ENCODE results near the gene DEFB129.
A peak's percentile ranks its signal among the peaks of the same experiment; 100 is the strongest.

DEFB129 gene

DNA sequence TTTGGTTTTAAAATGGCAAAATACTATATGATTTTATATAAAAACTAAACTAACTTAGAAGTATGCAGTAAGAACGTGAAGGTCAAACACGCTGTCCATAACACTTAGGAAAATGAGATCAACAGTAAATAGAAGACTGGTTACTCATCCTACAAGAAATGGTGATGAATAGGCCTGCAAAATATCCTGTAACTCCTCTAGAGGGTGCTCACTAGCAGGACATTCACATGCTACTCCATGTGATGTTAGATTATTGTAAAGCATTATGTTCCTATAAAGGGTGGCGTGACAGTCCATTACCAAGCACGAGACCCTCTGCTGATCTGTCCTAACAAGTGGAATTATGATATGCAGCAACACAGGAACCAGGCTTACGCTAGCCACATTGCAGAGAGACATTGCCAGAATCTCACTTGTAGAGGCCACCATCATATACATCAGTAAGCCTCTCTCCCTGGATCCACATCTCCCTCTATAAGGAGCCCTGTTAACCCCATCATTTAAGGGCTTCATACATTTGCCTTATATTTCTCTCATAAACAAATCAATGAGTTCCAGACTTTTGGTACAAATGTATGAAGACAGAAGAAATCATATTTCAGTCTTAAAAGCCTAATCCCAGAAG lies 18.0 kb upstream of the DEFB129 start:
- Histone ChIP-seq H4K20me1 (ENCODE audit: insufficient read depth, low read length) (no peaks in the 10 kb centered on the region), H3K9me2 (replicated peaks; ENCODE audit: insufficient read depth, low read length) (no peaks in the 10 kb centered on the region), H3K27ac (ENCODE audit: low read length) (no peak overlapping the region), H3K36me3 (replicated peaks; ENCODE audit: insufficient read depth, low read length) (no peaks in the 10 kb centered on the region), H3K9ac (ENCODE audit: low read length) (no peak overlapping the region), H3K27me3 (replicated peaks; ENCODE audit: insufficient read depth, low read length) (no peaks in the 10 kb centered on the region), H3K4me3 (ENCODE audit: low read length) (no peak overlapping the region), H3K4me1 (ENCODE audit: low read length) (no peaks in the 10 kb centered on the region), H3K79me2 (ENCODE audit: low read length) (no peaks in the 10 kb centered on the region), H2AFZ (ENCODE audit: low read length) (no peak overlapping the region), H3K9me3 (replicated peaks; ENCODE audit: insufficient read depth, low read length) (no peaks in the 10 kb centered on the region), H3F3A (ENCODE audit: insufficient read depth, low read length) (no peaks in the 10 kb centered on the region), H3K4me2 (ENCODE audit: low read depth, low read length) (no peak overlapping the region)
- DNase-seq: peak; percentile 55
- TF ChIP-seq EZH2phosphoT487 (IDR thresholded peaks at IDR 0.05; ENCODE audit: low read length) (no peak), CTCF (IDR thresholded peaks at IDR 0.05; ENCODE audit: low read length) (peak; percentile 64)

- H3K4me1 ChIP-seq (ENCODE audit: low read length): no peaks in the 10 kb centered on the region
- no peak for TF ChIP-seq EZH2 (optimal IDR thresholded peaks at IDR 0.05; ENCODE audit: low read depth, low read length)
- no peak for TF ChIP-seq EZH2phosphoT487 (IDR thresholded peaks at IDR 0.05; ENCODE audit: low read length)
- H3K27ac ChIP-seq (ENCODE audit: low read length): no peak overlapping the region
- H3K4me2 ChIP-seq (ENCODE audit: low read depth, low read length): no peak overlapping the region
- no peaks in the 10 kb centered on the region for H3K9me3 ChIP-seq (replicated peaks; ENCODE audit: insufficient read depth, low read length)
- no peaks in the 10 kb centered on the region for H3K36me3 ChIP-seq (replicated peaks; ENCODE audit: insufficient read depth, low read length)
- no peaks in the 10 kb centered on the region for H3K27me3 ChIP-seq (replicated peaks; ENCODE audit: insufficient read depth, low read length)
- H4K20me1 ChIP-seq (ENCODE audit: insufficient read depth, low read length): no peaks in the 10 kb centered on the region
- DNase-seq: no peak
- no peak overlapping the region for H3K9ac ChIP-seq (ENCODE audit: low read length)
- no peaks in the 10 kb centered on the region for H3K79me2 ChIP-seq (ENCODE audit: low read length)
- no peaks in the 10 kb centered on the region for H3K9me2 ChIP-seq (replicated peaks; ENCODE audit: insufficient read depth, low read length)
- no peaks in the 10 kb centered on the region for H3F3A ChIP-seq (ENCODE audit: insufficient read depth, low read length)
- H3K4me3 ChIP-seq (ENCODE audit: low read length): no peak overlapping the region
- no peak overlapping the region for H2AFZ ChIP-seq (ENCODE audit: low read length)
Observed at GRCh38 chr20:210809-211502, 16.1 kb upstream of the DEFB129 start.

GRCh38 chr20:214383-214782 lies 12.7 kb upstream of the DEFB129 start:
- Histone ChIP-seq H3K4me2 (ENCODE audit: low read depth, low read length) (no peak overlapping the region), H3K4me3 (ENCODE audit: low read length) (no peak overlapping the region), H3K9me3 (replicated peaks; ENCODE audit: insufficient read depth, low read length) (no peaks in the 10 kb centered on the region), H3K9me2 (replicated peaks; ENCODE audit: insufficient read depth, low read length) (no peaks in the 10 kb centered on the region), H4K20me1 (ENCODE audit: insufficient read depth, low read length) (no peaks in the 10 kb centered on the region), H2AFZ (ENCODE audit: low read length) (no peak overlapping the region), H3K4me1 (ENCODE audit: low read length) (no peaks in the 10 kb centered on the region), H3K27me3 (replicated peaks; ENCODE audit: insufficient read depth, low read length) (no peaks in the 10 kb centered on the region), H3K27ac (ENCODE audit: low read length) (no peak overlapping the region), H3K36me3 (replicated peaks; ENCODE audit: insufficient read depth, low read length) (no peaks in the 10 kb centered on the region), H3F3A (ENCODE audit: insufficient read depth, low read length) (no peaks in the 10 kb centered on the region), H3K9ac (ENCODE audit: low read length) (no peak overlapping the region), H3K79me2 (ENCODE audit: low read length) (no peaks in the 10 kb centered on the region)
- TF ChIP-seq CTCF (IDR thresholded peaks at IDR 0.05; ENCODE audit: low read length) (no peak), EZH2 (optimal IDR thresholded peaks at IDR 0.05; ENCODE audit: low read depth, low read length) (no peak), EZH2phosphoT487 (IDR thresholded peaks at IDR 0.05; ENCODE audit: low read length) (no peak)
- no peak for DNase-seq

DNA sequence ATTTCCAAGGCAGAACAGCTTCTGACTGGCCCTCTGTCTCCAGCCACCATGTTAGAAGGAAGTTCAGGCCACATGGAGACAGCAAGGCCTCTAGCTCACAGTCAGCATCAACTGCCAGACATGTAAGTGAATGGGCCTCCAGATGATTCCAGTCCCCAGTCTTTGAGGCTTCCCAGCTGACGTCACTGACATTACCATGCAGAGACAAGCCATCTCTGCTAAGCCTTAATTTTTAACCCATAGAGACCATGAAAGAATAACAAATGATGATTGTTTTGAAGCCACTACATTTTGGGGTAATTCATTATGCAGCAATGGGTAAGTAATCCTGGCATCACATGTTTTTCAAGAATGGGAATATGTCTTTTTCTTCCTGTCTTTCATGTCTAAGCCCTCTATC lies 11.3 kb upstream of the DEFB129 start:
- Histone ChIP-seq H3K79me2 (ENCODE audit: low read length) (no peaks in the 10 kb centered on the region), H4K20me1 (ENCODE audit: insufficient read depth, low read length) (no peaks in the 10 kb centered on the region), H3K9me3 (replicated peaks; ENCODE audit: insufficient read depth, low read length) (no peaks in the 10 kb centered on the region), H3K27me3 (replicated peaks; ENCODE audit: insufficient read depth, low read length) (no peaks in the 10 kb centered on the region), H2AFZ (ENCODE audit: low read length) (no peak overlapping the region), H3K27ac (ENCODE audit: low read length) (no peak overlapping the region), H3K9ac (ENCODE audit: low read length) (no peak overlapping the region), H3K4me2 (ENCODE audit: low read depth, low read length) (no peak overlapping the region), H3K4me3 (ENCODE audit: low read length) (no peak overlapping the region), H3F3A (ENCODE audit: insufficient read depth, low read length) (no peaks in the 10 kb centered on the region), H3K4me1 (ENCODE audit: low read length) (no peaks in the 10 kb centered on the region), H3K36me3 (replicated peaks; ENCODE audit: insufficient read depth, low read length) (no peaks in the 10 kb centered on the region), H3K9me2 (replicated peaks; ENCODE audit: insufficient read depth, low read length) (no peaks in the 10 kb centered on the region)
- TF ChIP-seq EZH2phosphoT487 (IDR thresholded peaks at IDR 0.05; ENCODE audit: low read length) (no peak), CTCF (IDR thresholded peaks at IDR 0.05; ENCODE audit: low read length) (no peak), EZH2 (optimal IDR thresholded peaks at IDR 0.05; ENCODE audit: low read depth, low read length) (no peak)
- DNase-seq: no peak

Data from MM.1S (cell line).